Omental fat pad (tissue), 4 donors: ENCODE data around the gene RPL10A. TPM values are rescaled to one million over a fixed set of nuclear protein-coding genes. Genes with fewer than 3 reads are reported as not detected.

Experiments used
- ATAC-seq: fragments of 150-250 bp; one replicate; pipeline ENCODE4 v1.9.1; 2016; ENCODE audit warnings: mild to moderate bottlenecking, moderate library complexity; ENCODE audit not compliant: low FRiP score
- DNase-seq: peaks from one replicate; pipeline ENCODE4 v3.0.0-alpha.2; 2019; ENCODE audit warnings: low spot score
- CTCF ChIP-seq, 3 donors: fragments of 450-650 bp; IDR thresholded peaks; one replicate each; pipeline ENCODE4 v1.5.1; 2016 to 2017; ENCODE audit warnings: antibody characterized with exemption in 3 of 3, mild to moderate bottlenecking in 3 of 3, moderate library complexity in 2 of 3
- total RNA-seq, 4 donors: library from RNA; depleted of rRNA; stranded (reverse); fragments of >200 nt; gene quantifications; one replicate each; pipeline ENCODE4 v1.1.0, GENCODE V29; 2016

The RPL10A gene
- total RNA-seq, 4 donors from 2014 or later, result 1,059 to 1,562 (median 1,256) TPM

GRCh38 chr6:35488517-35488862 lies 20.3 kb downstream of the RPL10A start:
- TF ChIP-seq CTCF (IDR thresholded peaks at IDR 0.05), result no peak
- DNase-seq, result no peak
- no peak for ATAC-seq

DNA sequence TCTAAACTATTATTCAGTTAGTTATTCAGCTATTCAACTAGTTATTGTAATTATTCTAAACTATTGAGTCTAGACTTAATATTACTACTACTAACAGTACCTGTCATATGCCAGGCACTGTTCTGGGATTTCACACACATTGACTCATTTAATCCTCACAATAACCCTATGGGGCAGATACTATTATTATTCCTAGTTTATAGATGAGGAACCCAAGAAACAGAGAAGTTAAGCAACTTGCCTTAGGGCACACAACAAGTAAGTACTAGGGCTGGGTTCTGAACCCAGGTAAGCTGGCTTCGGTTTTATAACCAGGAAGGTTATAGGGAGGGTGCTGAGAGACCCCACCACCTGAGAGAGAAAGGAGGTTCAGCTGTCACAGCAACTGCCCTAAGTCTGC lies 20.9 kb downstream of the RPL10A start:
- DNase-seq (no peak), ATAC-seq (no peak)
- no peak for TF ChIP-seq CTCF (IDR thresholded peaks at IDR 0.05)

GRCh38 chr6:35489995-35490791 lies 22.0 kb downstream of the RPL10A start:
- DNase-seq, result no peak
- TF ChIP-seq CTCF (IDR thresholded peaks at IDR 0.05), result no peak
- ATAC-seq, result no peak

DNA sequence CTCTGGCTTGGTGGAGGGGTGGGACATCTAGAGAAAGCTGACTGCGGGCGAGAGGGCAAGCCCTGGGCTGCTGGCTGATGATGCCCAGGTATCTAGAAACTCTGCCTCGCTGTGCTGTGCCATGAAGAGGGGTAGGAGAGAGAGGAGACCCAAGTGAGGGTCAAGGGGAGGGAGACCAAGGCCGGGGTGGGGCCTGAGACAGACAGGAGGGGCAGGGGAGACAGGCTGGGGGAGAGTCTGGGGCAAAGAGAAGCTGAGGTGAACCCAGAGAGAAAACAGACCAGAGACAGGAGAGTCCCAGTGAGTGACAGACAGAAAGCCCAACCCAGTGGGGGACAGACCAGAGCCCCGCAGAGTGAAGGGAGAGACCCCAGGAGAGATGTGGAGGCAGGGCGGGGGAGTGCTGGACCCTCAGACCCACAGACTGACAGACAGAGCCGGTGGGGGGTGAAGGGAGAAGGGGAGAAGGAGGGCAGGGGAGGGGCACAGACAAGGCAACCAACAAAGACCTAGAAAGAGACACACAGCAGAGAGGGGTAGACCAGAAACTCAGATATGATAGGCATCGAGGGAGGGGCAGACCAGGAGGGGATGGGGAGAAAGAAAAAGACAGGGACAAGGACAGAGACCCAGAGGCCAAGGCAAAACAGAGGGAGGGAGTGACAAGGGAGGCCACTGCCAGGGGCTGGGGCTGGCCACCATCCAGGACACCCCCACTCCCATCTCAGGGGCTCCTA lies 22.8 kb downstream of the RPL10A start:
- TF ChIP-seq CTCF (IDR thresholded peaks at IDR 0.05), result no peak
- DNase-seq, result no peak
- no peak for ATAC-seq

GRCh38 chr6:35491558-35492257 lies 23.5 kb downstream of the RPL10A start:
- ATAC-seq, result no peak
- TF ChIP-seq CTCF (IDR thresholded peaks at IDR 0.05), result no peak
- DNase-seq, result no peak

GRCh38 chr6:35492258-35492973 lies 24.2 kb downstream of the RPL10A start:
- no peak for DNase-seq
- ATAC-seq, result no peak
- no peak for TF ChIP-seq CTCF (IDR thresholded peaks at IDR 0.05)
